Effector CD4-positive, alpha-beta T cell (primary cell): ENCODE measurements around the gene PARD3B.

Experiments used
- DNase-seq: peaks from one replicate; pipeline ENCODE4 v3.0.0-alpha.2; 2020

Gene PARD3B

GRCh38 chr2:204972606-204973336 lies 427.5 kb downstream of the PARD3B start:
- DNase-seq, result no peak

- no peak for DNase-seq
Measured at GRCh38 chr2:204973616-204974015, 428.3 kb downstream of the PARD3B start.

GRCh38 chr2:204974487-204974886 lies 429.2 kb downstream of the PARD3B start:
- DNase-seq, result no peak

GRCh38 chr2:204977914-204978313 lies 432.6 kb downstream of the PARD3B start:
- DNase-seq, result no peak

- no peak for DNase-seq
Measured at GRCh38 chr2:204982303-204982702, 437.0 kb downstream of the PARD3B start.

- DNase-seq, result no peak
Measured at GRCh38 chr2:204984518-204984917, 439.2 kb downstream of the PARD3B start.

GRCh38 chr2:204986641-204987040 lies 441.4 kb downstream of the PARD3B start:
- DNase-seq, result no peak

GRCh38 chr2:204988836-204989235 lies 443.6 kb downstream of the PARD3B start:
- DNase-seq, result no peak

- no peak for DNase-seq
Measured at GRCh38 chr2:204989877-204990276, 444.6 kb downstream of the PARD3B start.

- DNase-seq, result no peak
Measured at GRCh38 chr2:205001300-205001966, 456.2 kb downstream of the PARD3B start.

- no peak for DNase-seq
Measured at GRCh38 chr2:205002390-205002789, 457.1 kb downstream of the PARD3B start.

GRCh38 chr2:205003288-205003687 lies 458.0 kb downstream of the PARD3B start:
- no peak for DNase-seq

- DNase-seq, result no peak
Measured at GRCh38 chr2:205010196-205010595, 464.9 kb downstream of the PARD3B start.

- no peak for DNase-seq
Measured at GRCh38 chr2:205011031-205011430, 465.8 kb downstream of the PARD3B start.

- DNase-seq, result no peak
Measured at GRCh38 chr2:205012961-205013360, 467.7 kb downstream of the PARD3B start.

- DNase-seq, result no peak
Measured at GRCh38 chr2:205013586-205013985, 468.3 kb downstream of the PARD3B start.

- no peak for DNase-seq
Measured at GRCh38 chr2:205014201-205014600, 468.9 kb downstream of the PARD3B start.

GRCh38 chr2:205017381-205017780 lies 472.1 kb downstream of the PARD3B start:
- no peak for DNase-seq

GRCh38 chr2:205017912-205018311 lies 472.6 kb downstream of the PARD3B start:
- DNase-seq, result no peak

GRCh38 chr2:205020673-205021072 lies 475.4 kb downstream of the PARD3B start:
- DNase-seq, result no peak

- DNase-seq, result no peak
Measured at GRCh38 chr2:205022841-205023240, 477.6 kb downstream of the PARD3B start.

- DNase-seq, result no peak
Measured at GRCh38 chr2:205024822-205025518, 479.7 kb downstream of the PARD3B start.

GRCh38 chr2:205025580-205026240 lies 480.4 kb downstream of the PARD3B start:
- DNase-seq, result no peak
